ENCODE results near the gene LEKR1.

DNA sequence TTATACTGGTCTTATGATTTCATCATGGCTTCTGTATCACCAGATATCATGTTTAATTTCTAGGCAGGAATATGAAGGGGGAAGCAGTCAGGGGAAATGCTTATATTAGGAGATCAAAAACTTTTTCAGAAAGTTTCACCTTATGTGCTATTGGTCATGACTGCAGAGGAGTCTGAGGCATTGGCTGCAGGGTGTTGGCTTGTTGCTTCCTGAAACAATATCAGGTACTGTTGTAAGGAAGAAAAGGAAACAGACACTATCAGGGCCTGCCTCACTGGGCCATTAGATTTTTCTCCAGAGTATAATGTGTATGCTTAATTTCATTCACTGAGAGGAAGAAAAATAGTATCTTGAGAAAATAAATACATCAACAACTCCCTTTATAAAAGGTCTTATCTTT, 34.7 kb downstream of the LEKR1 start:
- TF ChIP-seq, protein P1, sequence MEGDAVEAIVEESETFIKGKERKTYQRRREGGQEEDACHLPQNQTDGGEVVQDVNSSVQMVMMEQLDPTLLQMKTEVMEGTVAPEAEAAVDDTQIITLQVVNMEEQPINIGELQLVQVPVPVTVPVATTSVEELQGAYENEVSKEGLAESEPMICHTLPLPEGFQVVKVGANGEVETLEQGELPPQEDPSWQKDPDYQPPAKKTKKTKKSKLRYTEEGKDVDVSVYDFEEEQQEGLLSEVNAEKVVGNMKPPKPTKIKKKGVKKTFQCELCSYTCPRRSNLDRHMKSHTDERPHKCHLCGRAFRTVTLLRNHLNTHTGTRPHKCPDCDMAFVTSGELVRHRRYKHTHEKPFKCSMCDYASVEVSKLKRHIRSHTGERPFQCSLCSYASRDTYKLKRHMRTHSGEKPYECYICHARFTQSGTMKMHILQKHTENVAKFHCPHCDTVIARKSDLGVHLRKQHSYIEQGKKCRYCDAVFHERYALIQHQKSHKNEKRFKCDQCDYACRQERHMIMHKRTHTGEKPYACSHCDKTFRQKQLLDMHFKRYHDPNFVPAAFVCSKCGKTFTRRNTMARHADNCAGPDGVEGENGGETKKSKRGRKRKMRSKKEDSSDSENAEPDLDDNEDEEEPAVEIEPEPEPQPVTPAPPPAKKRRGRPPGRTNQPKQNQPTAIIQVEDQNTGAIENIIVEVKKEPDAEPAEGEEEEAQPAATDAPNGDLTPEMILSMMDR (IDR thresholded peaks at IDR 0.05; ENCODE audit: low read depth, low read length) = no peak
- TF ChIP-seq EZH2phosphoT487 (IDR thresholded peaks at IDR 0.05; ENCODE audit: low read depth) = no peak

Data from OCI-LY3 (cell line).